RPMI8226 (cell line): ENCODE results near the gene DOHH.
A peak's percentile ranks its signal among the peaks of the same experiment; 100 is the strongest.

Experiments used
- DNase-seq: peaks from one replicate; pipeline ENCODE4 v3.0.0-alpha.2; 2015

The DOHH gene

GRCh38 chr19:3499738-3500428 lies 591 bp downstream of the DOHH start:
- no peak for DNase-seq

- no peak for DNase-seq
Measured at GRCh38 chr19:3497757-3498520, 2.5 kb downstream of the DOHH start.

- no peak for DNase-seq
Measured at GRCh38 chr19:3496392-3497273, 3.8 kb downstream of the DOHH start.

- DNase-seq: no peak
Measured at GRCh38 chr19:3494559-3494958, 5.9 kb downstream of the DOHH start.

- DNase-seq: no peak
Measured at GRCh38 chr19:3494051-3494450, 6.4 kb downstream of the DOHH start.

- no peak for DNase-seq
Measured at GRCh38 chr19:3493651-3494050, 6.8 kb downstream of the DOHH start.

GRCh38 chr19:3492919-3493318 lies 7.6 kb downstream of the DOHH start:
- no peak for DNase-seq

GRCh38 chr19:3492131-3492839 lies 8.2 kb downstream of the DOHH start:
- DNase-seq: no peak

- DNase-seq: no peak
Measured at GRCh38 chr19:3491396-3492119, 8.9 kb downstream of the DOHH start.

GRCh38 chr19:3483226-3483628 lies 17.2 kb downstream of the DOHH start, which contains the start of gene SMIM44:
Gene SMIM44 (minus strand): TSS chr19:3483441. CDS start chr19:3483403, 38 bp downstream.
- DNase-seq: no peak

- DNase-seq: no peak
Measured at GRCh38 chr19:3482507-3483225, 17.8 kb downstream of the DOHH start.

GRCh38 chr19:3481241-3482090 lies 19.0 kb downstream of the DOHH start:
- DNase-seq: no peak

- no peak for DNase-seq
Measured at GRCh38 chr19:3480383-3481091, 19.9 kb downstream of the DOHH start, which contains the start of gene SMIM24. Gene SMIM24 (minus strand): TSS chr19:3480525. CDS start chr19:3480463, 62 bp downstream.

- no peak for DNase-seq
Measured at GRCh38 chr19:3479834-3480215, 20.6 kb downstream of the DOHH start.

- DNase-seq: peak; percentile 72
Measured at GRCh38 chr19:3479177-3479833, 21.2 kb downstream of the DOHH start.

- no peak for DNase-seq
Measured at GRCh38 chr19:3478409-3479176, 21.9 kb downstream of the DOHH start.

GRCh38 chr19:3477951-3478350 lies 22.5 kb downstream of the DOHH start:
- DNase-seq: no peak

GRCh38 chr19:3477506-3477905 lies 23.0 kb downstream of the DOHH start:
- no peak for DNase-seq
